Body of pancreas (tissue), 4 donors: ENCODE results near the gene STAMBPL1. TPM values are rescaled to one million over a fixed set of nuclear protein-coding genes. Genes with fewer than 3 reads are reported as not detected.

Experiments
- ATAC-seq: fragments of 150-250 bp; one replicate; pipeline ENCODE4 v1.9.1; 2016
- DNase-seq, 4 donors: peaks; one replicate each; pipeline ENCODE4 v3.0.0-alpha.2; 2019
- H3K27ac ChIP-seq, 4 donors: fragments of 200-600 bp; sonication (generic); 1 replicate in 3 of 4; 2 replicates in 1 of 4; pipeline versions ENCODE4 v1.5.1 to v1.6.1; 2016 to 2019; ENCODE audit warnings: mild to moderate bottlenecking in 1 of 4, mixed read lengths in 1 of 4, moderate library complexity in 1 of 4
- H3K27me3 ChIP-seq, 2 donors: fragments of 200-600 bp; sonication (generic); one replicate each; pipeline ENCODE4 v1.6.0; 2016; ENCODE audit warnings: mild to moderate bottlenecking in 1 of 2
- H3K36me3 ChIP-seq, 2 donors: fragments of 200-600 bp; sonication (generic); replicated peaks in 1 of 2; 2 replicates each; pipeline ENCODE4 v1.5.1; 2016; ENCODE audit warnings: low read depth in 2 of 2; ENCODE audit not compliant: insufficient read depth in 1 of 2
- H3K4me1 ChIP-seq: fragments of 200-600 bp; sonication (generic); one replicate; pipeline ENCODE4 v1.6.0; 2016
- H3K4me3 ChIP-seq, 2 donors: fragments of 200-600 bp; sonication (generic); 1 replicate in 1 of 2; 2 replicates in 1 of 2; pipeline ENCODE4 v1.5.1; 2016 to 2019
- H3K9me3 ChIP-seq, 3 donors: fragments of 200-600 bp; sonication (generic); 1 replicate in 2 of 3; 2 replicates in 1 of 3; pipeline ENCODE4 v1.5.1; 2016
- CTCF ChIP-seq, 7 experiments: fragments of 450-650 bp in 4 of 7; fragments of 200-600 bp in 3 of 7; sonication (generic) in 3 of 7; IDR thresholded peaks; one replicate each; pipeline ENCODE4 v1.5.1; 2016 to 2019; ENCODE audit warnings: antibody characterized with exemption in 7 of 7
- POLR2A ChIP-seq, 3 donors: fragments of 450-650 bp; IDR thresholded peaks; one replicate each; pipeline ENCODE4 v1.6.1; 2016; ENCODE audit warnings: antibody characterized with exemption in 3 of 3, mild to moderate bottlenecking in 2 of 3
- WGBS, 2 donors: methylation state at CpG; one replicate each; pipeline ENCODE4 v1.1.5; 2017; 5-methylcytosine and 5-hydroxymethylcytosine counted together
- intact Hi-C: fragments of 100-400 bp; cut with DNase I; formaldehyde crosslinking; loops from one replicate; pipeline ENCODE4 v1.15.1; 2023
- total RNA-seq, 2 donors: library from RNA; depleted of rRNA; stranded (reverse); fragments of >200 nt; gene quantifications; one replicate each; pipeline ENCODE4 v1.1.0, GENCODE V29; 2016

The STAMBPL1 gene
- total RNA-seq, 2 donors from 2014 or later, result 10.1 to 26.7 TPM

- H3K27ac ChIP-seq, result no peak overlapping the region
- no peaks in the 10 kb centered on the region for H3K27me3 ChIP-seq
- no peak for ATAC-seq
- no peak for DNase-seq
- intact Hi-C loops, result no loop called here
- TF ChIP-seq POLR2A (IDR thresholded peaks at IDR 0.05) (no peak), CTCF (IDR thresholded peaks at IDR 0.05) (no peak)
- WGBS, 2 donors, result 42 to 44% methylated on average over 1 of the region's 1 CpG
- no peaks in the 10 kb centered on the region for H3K36me3 ChIP-seq
- no peak overlapping the region for H3K4me3 ChIP-seq
- H3K4me1 ChIP-seq, result no peaks in the 10 kb centered on the region
- H3K9me3 ChIP-seq, result no peaks in the 10 kb centered on the region
These were observed 9.7 kb downstream of the STAMBPL1 start for GRCh38 chr10:88889559-88890337.

- TF ChIP-seq CTCF (IDR thresholded peaks at IDR 0.05) (no peak), POLR2A (IDR thresholded peaks at IDR 0.05) (no peak)
- H3K9me3 ChIP-seq, result no peaks in the 10 kb centered on the region
- DNase-seq (no peak), ATAC-seq (no peak)
- intact Hi-C loops, result no loop called here
- no peaks in the 10 kb centered on the region for H3K36me3 ChIP-seq
- H3K4me3 ChIP-seq, result no peak overlapping the region
- 78 to 87% methylated on average over 4 of the region's 4 CpGs for WGBS, 2 donors
- H3K4me1 ChIP-seq, result no peaks in the 10 kb centered on the region
- H3K27ac ChIP-seq, result no peak overlapping the region
- no peaks in the 10 kb centered on the region for H3K27me3 ChIP-seq
These were observed 10.8 kb downstream of the STAMBPL1 start for GRCh38 chr10:88890681-88891381.

GRCh38 chr10:88892222-88892967 is 12.3 kb downstream of the STAMBPL1 start:
- Histone ChIP-seq H3K36me3 (no peaks in the 10 kb centered on the region), H3K27ac (no peak overlapping the region), H3K4me1 (no peaks in the 10 kb centered on the region), H3K4me3 (no peak overlapping the region), H3K9me3 (no peaks in the 10 kb centered on the region), H3K27me3 (no peaks in the 10 kb centered on the region)
- 54 to 98% methylated on average over 2 of the region's 2 CpGs for WGBS, 2 donors
- TF ChIP-seq CTCF (IDR thresholded peaks at IDR 0.05) (no peak), POLR2A (IDR thresholded peaks at IDR 0.05) (no peak)
- ATAC-seq, result no peak
- no peak for DNase-seq
- intact Hi-C loops, result no loop called here

- Histone ChIP-seq H3K4me3 (no peak overlapping the region), H3K4me1 (no peaks in the 10 kb centered on the region), H3K36me3 (no peaks in the 10 kb centered on the region), H3K27me3 (no peaks in the 10 kb centered on the region), H3K9me3 (no peaks in the 10 kb centered on the region), H3K27ac (peak overlapping the region in 1 of 4 donors; percentile 48)
- 70 to 78% methylated on average over 3 of the region's 3 CpGs for WGBS, 2 donors
- ATAC-seq (peak; percentile 47), DNase-seq (no peak)
- intact Hi-C loops, result no loop called here
- TF ChIP-seq POLR2A (IDR thresholded peaks at IDR 0.05), result no peak
- TF ChIP-seq CTCF (IDR thresholded peaks at IDR 0.05), result no peak
These were observed 13.6 kb downstream of the STAMBPL1 start for GRCh38 chr10:88893611-88894010.
